GM20431 (cell line): ENCODE measurements around the gene THPO.

Experiments
- in situ Hi-C: fragments of 300-500 bp; cut with MseI, MboI; formaldehyde crosslinking; loops from one replicate; pipeline ENCODE4 v1.15.0; 2020; ENCODE audit warnings: low sequenced_read_pairs; ENCODE audit not compliant: unreplicated experiment

Gene THPO

DNA sequence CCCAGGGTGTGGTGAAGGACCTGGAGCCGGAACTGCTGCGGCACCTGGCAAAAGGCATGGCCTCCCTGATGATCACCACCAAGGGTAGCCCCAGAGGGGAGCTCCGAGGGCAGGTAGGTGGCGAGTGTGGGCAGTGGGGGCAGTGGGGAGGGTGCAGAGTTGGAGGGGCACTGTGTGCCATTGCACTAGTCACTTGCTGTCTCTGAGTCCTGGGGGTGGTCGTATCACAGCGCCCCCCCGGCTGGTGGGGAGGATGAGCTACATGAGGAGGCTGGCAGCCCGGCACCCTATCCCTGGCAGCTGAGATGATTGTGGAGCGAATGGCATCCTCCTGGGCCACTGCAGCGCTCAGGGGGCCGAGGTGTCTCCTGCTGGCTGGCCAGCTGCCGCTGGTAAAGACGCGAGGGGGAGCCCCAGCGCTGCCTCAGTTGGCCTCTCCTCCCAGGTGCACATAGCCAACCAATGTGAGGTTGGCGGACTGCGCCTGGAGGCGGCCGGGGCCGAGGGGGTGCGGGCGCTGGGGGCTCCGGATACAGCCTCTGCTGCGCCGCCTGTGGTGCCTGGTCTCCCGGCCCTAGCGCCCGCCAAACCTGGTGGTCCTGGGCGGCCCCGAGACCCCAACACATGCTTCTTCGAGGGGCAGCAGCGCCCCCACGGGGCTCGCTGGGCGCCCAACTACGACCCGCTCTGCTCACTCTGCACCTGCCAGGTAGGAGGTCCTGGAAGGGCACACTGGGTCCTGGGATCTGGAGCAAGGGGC lies 8.2 kb upstream of the THPO start:
- in situ Hi-C loops: no loop called here

DNA sequence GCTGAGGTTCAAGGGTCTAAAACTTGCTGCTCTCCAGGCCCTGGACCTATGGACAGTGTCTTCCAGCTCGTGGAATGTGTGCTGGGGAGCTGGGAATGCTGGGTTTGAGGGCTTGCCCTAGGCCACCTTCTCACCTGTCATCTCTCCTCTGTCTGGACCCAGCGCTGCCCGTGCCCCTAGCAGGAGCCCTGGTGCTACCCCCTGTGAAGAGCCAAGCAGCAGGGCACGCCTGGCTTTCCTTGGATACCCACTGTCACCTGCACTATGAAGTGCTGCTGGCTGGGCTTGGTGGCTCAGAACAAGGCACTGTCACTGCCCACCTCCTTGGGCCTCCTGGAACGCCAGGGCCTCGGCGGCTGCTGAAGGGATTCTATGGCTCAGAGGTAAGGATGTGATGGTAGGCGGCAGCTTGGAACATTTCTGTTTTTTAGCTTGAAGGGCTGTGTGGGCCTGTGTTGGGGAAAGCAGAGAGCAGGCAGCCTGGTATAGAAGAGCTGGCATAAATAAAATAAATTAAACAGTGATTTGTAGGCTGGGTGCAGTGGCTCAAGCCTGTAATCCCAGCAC lies 6.9 kb upstream of the THPO start:
- in situ Hi-C loops: no loop called here

DNA sequence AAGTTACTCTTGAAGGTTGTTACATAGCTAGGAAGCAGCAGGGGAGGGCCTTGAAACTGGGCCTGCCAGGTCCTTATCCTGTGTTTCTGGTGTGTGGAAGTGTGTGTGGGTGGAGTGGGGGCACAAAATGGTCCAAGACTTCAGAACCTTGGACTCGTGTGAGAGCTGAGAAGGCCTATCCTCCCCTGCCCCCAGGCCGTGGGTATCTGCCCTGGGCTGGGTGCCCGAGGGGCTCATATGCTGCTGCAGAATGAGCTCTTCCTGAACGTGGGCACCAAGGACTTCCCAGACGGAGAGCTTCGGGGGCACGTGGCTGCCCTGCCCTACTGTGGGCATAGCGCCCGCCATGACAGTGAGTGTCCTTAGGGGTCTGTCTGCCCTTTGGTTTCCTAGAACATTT lies 6.3 kb upstream of the THPO start:
- in situ Hi-C loops: no loop called here

DNA sequence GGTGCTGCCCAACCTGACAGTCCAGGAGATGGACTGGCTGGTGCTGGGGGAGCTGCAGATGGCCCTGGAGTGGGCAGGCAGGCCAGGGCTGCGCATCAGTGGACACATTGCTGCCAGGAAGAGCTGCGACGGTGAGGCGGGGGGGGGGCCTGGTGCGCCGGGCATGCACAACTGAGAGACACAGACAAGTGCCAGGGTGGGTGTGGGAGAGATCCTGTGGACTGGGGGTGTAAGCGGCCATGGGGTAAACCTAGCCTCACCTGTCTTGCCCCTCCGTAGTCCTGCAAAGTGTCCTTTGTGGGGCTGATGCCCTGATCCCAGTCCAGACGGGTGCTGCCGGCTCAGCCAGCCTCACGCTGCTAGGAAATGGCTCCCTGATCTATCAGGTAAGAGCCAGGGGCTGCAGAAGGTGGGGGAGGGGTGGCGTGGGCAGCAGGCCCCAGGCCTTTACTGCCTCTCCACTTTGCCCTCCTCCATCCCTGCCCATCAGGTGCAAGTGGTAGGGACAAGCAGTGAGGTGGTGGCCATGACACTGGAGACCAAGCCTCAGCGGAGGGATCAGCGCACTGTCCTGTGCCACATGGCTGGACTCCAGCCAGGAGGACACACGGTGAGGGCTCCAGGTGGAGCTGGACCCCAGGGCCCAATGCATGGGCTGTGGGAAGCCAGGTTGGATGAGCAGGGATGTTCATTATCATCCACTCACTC lies 5.2 kb upstream of the THPO start:
- in situ Hi-C loops: no loop called here

DNA sequence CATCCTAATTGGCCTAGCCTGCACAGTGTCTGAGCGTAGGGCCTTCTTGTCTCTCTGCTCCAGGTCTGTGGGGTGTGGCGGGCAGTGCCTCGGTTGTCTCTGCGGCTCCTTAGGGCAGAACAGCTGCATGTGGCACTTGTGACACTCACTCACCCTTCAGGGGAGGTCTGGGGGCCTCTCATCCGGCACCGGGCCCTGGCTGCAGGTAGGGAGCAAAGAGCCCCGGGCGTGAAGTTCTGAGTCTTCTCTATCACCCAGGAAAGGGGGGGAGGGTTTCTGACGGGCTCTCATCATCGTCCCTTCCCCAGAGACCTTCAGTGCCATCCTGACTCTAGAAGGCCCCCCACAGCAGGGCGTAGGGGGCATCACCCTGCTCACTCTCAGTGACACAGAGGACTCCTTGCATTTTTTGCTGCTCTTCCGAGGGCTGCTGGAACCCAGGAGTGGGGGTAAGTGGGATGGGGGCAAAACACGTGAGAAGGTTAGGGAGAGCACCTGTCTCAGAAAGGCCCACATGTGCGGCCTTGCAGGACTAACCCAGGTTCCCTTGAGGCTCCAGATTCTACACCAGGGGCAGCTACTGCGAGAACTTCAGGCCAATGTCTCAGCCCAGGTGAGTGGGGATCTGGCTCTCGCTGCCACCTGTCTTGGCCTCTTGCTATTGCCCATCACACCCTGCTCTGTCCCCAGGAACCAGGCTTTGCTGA lies 4.5 kb upstream of the THPO start:
- in situ Hi-C loops: no loop called here

DNA sequence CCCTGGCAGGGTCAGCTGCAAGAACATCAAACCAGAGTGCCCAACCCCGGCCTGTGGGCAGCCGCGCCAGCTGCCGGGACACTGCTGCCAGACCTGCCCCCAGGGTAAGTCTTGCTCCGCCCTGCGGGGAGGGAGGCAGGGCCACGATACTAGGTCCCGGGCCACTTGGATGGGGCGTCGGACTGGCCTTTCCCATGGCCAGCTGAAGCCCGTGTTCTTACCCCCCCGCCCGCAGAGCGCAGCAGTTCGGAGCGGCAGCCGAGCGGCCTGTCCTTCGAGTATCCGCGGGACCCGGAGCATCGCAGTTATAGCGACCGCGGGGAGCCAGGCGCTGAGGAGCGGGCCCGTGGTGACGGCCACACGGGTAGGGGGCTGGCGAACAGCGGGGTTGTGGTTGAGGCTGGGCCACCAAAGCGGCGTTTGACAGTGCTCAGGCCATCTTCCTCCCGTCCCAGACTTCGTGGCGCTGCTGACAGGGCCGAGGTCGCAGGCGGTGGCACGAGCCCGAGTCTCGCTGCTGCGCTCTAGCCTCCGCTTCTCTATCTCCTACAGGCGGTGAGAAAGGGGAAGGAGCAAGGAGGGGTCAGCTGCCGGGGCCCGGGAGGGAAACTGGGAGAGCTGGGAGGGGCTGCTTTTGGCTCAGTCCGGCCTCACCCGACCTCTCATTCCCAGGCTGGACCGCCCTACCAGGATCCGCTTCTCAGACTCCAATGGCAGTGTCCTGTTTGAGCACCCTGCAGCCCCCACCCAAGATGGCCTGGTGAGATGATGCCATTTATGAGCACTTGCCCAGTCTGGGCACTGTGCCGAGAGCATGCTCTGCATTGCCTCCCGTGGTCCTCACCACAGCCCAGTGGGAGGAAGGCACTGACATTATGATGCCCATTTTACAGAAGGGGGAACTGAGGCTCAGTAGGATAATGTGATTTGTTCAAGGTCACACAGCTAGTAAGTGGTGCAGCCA lies 3.5 kb upstream of the THPO start:
- in situ Hi-C loops: no loop called here

DNA sequence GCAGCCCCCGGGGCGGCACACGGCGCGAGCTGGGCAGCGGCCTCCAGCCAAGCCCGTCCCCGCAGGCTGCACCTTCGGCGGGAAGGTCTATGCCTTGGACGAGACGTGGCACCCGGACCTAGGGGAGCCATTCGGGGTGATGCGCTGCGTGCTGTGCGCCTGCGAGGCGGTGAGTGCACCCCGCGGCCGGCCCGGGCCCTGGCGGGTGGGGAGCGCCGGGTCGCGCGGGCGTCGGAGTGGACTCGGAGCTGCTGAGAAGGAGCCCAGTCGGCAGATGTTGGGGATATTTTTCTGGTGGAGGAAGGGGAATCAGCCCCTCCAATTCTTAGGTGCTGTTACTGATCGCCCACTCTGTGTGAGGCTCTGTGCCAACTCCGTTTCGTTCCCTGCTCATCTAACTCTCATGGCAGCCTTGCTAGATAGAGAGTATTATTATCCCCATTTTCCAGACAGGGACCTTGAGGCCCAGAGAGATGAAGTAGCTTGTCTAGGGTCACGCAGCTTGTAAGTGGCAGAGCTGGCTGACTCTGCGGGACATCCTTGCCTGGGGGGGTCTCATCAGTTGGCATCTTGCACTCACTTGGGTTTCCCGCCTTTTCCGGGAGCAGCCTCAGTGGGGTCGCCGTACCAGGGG lies 2.7 kb upstream of the THPO start:
- in situ Hi-C loops: no loop called here

DNA sequence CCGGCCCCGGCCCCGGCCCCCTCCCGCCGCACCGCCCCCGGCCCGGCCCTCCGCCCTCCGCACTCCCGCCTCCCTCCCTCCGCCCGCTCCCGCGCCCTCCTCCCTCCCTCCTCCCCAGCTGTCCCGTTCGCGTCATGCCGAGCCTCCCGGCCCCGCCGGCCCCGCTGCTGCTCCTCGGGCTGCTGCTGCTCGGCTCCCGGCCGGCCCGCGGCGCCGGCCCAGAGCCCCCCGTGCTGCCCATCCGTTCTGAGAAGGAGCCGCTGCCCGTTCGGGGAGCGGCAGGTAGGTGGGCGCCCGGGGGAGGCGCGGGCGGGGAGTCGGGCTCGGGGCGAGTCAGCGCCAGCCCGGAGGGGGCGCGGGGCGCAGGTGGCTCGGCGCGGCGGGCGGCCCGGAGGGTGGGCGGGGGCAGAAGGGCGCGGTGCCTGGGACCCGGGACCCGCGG lies 2.2 kb upstream of the THPO start:
- in situ Hi-C loops: no loop called here

DNA sequence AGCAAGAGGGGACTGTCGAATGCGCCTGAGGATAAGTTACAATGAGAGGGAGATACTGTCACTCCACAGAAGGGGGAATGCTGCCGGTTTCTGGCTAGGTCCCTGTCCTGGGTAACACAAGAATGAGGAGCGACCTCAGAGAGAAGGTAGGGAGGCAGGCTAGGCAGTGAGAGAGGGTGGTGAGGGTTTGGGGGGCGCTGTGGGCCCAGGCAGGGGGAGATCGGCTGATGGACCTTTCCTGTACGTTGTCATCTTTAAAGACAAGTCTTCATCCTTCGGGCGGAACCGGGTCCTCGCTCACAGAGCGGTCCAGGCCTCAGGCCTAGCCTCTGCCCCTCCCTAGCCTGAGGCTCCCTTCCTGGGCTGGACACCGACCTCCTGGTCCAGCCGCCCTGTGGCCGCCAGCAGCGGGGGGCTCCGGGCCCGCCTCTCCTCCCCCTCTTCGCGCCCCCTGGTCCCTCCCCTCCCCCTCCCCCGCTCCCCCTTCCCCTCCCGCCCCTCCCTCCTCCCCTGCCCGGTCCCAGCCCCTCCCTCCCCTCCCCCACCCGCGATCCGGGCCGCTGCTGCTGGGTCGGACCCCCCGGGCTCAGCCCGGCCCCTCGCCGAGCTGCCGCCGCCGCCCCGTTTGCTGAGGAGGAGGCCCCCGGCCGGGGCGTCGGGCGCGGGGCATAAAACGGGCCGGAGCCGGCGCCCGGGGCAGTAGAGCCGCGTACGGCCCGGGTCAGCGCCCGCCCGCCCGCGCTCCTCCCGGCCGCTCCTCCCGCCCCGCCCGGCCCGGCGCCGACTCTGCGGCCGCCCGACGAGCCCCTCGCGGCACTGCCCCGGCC lies 1.6 kb upstream of the THPO start, which contains the start of gene CHRD:
Gene CHRD, plus strand, starts transcription at position 697 of the 827 bp plus-strand sequence. CDS start 265 bp downstream, outside the sequence.
- in situ Hi-C loops: no loop called here

DNA sequence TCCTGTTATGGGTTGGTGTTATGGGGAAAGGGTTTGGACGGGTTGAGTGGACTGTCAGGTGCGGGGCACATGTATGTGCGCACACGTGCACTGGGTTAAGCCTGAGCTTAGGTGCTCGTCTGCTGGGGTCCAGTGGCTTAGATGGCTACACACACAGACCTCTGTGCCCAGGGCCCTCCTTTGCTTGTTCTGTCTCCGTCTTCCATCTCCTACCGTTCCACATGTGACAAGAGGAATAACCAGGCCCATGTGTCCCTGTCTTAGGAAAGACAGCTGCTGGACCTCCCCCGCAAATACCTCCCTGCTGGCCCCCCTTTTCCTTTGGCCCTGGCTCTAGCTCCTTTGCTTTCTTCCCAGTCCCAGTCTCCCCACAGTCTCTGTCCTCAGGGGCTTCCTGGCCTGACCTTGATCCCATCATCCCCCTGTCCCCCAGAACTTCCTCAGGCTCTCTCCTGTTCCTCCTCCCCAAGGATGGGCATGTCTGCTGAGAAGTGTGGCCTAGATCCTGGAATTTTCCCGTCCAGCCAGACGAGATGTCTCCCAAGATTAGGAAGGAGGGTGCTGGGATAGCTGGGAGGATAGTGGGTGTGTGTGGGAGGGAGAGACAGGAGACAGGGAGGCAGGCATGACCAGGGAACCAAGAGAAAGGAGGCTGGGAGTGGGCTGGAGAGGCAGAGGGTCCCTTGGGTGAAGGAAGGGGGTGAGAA lies 797 bp upstream of the THPO start:
- in situ Hi-C loops: no loop called here

DNA sequence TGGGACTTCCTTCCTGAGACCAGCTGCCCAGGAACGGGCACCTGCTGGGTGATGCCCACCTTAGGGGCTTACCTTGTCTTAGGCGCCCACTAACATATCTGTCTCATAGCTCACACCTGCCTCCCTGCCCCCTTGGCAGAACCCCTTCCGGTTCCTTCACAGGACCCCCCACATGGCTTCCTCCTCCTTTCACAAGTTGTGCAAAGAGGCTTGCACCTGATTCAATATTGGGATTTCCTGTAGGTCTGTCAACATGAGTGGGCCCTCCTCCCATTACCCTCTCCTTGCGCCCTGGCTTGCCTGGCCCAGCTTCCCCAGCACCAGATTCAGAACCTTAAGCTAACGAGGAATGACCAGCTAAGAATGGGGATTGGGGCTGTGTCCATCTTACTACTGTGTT lies 633 bp downstream of the THPO start:
- in situ Hi-C loops: no loop called here

DNA sequence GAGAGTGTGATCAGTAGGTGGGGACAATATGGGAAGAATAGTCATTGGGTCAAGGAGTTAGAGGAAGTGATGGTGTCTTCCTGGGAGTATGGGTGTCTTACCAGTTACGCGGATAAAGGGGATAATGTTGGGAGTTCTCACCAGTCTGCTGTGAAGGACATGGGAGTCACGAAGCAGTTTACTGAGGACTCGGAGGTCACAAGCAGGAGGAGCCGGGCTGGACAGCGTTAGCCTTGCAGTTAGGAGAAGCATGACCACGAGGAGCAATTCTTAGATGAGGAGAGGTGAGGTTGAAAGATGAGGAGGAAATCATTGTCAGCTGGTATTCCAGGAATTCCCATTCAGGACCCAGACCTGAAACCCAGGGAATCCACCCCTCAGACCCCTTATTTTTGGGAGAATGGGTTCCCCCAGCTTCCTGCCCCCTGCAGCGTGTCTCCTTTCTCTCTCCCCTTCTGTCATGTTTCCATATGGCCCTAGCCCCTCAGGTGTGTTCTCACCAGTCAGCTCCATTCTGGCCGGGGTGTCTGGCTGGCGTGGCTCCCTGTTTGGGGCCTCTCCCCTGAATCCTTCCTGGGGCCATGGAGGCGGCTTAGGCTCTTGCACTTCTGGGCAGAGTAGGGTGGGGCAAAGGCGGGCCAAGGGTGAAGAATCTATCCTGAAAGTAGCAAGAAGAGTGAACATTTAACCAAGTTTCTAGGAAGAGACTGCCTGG lies 2.1 kb downstream of the THPO start:
- in situ Hi-C loops: no loop called here

DNA sequence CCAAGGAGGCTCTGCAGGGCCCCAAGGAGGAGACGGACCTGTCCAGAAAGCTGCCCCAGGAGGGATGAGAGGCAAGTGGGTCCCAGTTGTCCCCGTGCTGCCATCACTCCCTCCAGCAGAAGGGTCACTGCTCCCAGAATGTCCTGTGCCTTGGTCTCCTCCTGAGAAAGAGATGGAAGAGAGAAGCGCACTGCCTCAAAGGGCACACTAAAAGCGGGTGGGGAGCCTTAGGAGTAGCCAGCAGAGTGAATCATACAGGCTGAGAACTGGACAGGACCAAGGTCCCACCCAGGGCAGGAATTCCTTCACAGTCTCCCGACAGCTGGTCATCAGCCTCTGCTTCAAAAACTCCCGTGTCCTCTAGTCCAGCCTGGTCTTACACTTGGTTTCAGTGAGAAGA lies 4.6 kb downstream of the THPO start:
- in situ Hi-C loops: no loop called here

DNA sequence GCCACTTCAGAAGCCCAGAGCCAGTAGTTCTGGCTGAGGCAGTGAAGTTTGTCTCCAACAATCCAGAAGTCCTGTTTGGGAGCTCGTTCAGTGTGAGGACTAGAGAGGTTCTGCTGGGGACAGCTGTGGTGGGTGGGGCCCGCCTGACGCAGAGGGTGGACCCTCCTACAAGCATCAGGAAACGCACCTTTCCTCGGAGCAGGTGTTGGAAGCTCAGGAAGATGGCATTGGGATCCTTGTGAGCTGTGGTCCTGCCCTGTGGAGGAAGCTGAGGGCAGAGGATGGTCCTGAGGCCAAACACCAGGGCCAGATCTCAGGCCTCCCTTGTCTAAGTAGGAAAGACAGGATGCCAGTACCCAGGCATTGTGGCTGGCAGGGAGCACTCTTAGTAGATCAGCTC lies 5.1 kb downstream of the THPO start:
- in situ Hi-C loops: no loop called here

DNA sequence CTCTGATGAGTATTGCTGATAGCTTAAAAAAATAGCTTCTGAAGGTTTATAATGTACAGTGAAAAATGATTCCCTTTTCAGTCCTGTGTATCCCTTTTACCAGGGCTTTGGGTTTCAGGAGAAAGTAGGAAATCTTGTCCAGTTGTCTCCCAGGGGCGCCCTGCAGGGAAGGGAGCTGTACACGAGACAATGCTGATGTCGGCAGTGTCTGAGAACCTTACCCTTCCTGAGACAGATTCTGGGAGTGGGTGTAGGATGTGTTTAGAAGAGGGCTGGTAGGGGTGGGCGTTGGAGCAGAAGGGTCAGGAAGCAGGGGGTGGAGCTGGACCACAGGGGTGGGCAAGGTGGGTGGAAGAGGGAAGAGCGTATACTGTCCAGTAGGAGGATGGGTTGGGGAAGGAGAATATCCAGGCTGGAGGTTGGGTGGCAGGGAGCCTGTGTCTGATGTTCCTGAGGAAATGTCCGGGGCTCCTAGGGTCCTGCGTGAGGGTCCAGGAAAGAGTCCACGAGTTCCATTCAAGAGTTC lies 5.6 kb downstream of the THPO start:
- in situ Hi-C loops: no loop called here

DNA sequence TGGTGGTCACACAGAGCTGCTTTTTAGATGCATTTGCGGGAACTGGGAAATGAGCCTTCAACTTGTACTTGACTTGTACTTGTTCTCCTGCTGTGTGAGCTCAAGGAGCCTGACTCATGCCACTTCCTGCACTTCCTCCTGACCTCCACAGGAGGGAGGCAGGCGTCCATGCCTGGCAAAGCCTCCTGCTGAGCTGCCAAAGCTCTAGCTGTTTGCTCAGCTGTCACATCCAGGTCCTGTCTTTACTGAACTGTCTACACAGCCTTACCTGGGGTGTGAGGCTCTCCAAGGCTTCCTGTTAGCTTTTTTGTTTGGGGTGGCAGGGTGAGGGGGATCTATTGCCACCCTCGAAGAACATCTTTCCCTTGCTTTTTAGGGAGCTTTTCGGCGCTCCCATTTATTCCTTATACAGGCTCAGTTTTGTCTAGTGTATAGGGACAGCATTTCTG lies 6.4 kb downstream of the THPO start:
- in situ Hi-C loops: no loop called here
